GM18909 (cell line): ENCODE measurements around the gene NR4A2.
A peak's percentile ranks its signal among the peaks of the same experiment; 100 is the strongest.
"Not testable (repeated sequence)": the region's sequence is repeated elsewhere in the genome, so short reads cannot be mapped to it uniquely, and the experiment has no call there.

Experiments
- ATAC-seq: cut with Tn5 transposase; IDR thresholded peaks from one replicate; pipeline ENCODE4 v1.9.1; 2021; ENCODE audit warnings: mild to moderate bottlenecking; ENCODE audit not compliant: unreplicated experiment, poor library complexity

The NR4A2 gene

GRCh38 chr2:156322686-156323231 lies 9.8 kb downstream of the NR4A2 start:
- ATAC-seq, result peak; percentile 33

GRCh38 chr2:156322051-156322685 lies 10.4 kb downstream of the NR4A2 start:
- peak; percentile 77 for ATAC-seq

DNA sequence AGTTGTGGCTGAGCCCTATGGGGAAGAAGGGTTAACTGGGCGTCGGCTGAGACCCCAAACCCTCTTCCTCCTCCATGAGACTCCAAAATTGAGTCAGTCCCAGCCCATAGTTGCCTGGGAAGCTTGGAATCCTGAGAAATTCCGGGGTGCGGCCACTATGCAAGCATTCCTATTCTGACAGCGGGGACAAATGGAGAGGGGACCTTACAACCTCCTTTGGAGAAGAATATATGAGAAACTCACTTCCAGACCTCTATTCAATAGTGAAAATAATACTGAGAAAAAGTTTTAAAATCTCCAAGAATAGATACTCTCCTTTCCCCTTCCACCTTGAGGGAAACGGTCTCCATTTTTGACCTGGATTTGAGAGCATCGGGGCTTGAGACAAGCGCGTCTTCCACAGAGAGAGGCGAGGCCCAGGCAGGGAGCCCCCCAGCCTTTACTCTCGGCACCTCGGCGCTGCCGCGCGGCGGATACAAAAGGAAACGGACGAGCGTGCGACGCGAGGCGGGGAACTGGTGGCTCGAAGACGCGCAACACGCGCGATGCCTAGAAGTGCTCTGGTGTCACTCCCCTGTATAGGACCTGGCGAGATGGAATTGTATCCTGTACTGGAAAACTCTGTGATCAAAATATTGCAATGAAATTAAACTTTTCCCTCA lies 11.1 kb downstream of the NR4A2 start:
- no peak for ATAC-seq

DNA sequence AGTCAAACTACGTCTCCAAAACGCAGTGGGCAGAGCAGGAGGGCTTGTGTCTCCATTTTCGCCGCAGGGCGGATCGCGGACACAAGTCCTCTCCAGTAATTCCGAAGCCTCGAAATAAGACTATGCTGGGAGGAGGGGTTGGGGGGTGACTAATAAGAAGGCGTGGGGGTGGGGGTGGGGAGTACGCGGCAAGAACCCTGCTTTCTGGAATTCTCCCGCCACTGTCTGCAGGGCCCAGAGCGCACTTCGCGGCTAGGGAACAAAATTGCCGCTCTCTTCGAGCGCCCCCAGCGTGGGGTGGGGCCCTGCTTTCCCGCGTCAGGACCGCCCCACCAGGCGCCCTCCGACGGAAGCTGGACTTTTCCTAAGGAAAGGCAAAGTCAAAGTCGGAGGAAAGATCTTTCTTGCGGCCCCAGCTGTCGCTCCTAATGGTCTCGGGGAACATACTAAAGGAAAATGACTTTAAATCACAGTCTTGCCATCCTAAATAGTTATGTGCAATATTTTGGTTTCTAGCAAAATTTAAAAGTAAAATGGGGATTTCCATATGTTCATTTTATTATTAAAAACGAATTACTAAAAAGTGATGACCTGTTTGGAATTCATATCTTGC lies 11.9 kb downstream of the NR4A2 start:
- no peak for ATAC-seq

- no peak for ATAC-seq
These were observed 12.6 kb downstream of the NR4A2 start for GRCh38 chr2:156319811-156320485.

DNA sequence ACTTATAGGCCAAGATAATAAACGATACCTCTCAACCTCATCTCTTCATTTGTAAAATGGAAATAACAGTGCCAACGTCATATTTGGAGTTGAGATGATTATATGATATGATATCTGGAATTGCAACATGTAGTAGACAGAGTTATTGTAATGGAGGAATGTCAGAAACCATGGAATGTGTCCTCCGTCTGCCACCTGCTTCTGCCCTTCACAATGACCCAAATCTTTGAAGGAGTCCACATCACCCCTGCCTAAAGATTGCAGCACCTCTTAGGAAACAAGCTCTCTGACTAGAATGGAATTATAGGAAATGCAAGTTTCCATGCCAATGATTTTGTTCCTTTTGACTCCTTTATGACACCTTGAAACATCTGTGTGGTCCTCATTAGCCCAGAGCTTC lies 14.9 kb downstream of the NR4A2 start:
- no peak for ATAC-seq

DNA sequence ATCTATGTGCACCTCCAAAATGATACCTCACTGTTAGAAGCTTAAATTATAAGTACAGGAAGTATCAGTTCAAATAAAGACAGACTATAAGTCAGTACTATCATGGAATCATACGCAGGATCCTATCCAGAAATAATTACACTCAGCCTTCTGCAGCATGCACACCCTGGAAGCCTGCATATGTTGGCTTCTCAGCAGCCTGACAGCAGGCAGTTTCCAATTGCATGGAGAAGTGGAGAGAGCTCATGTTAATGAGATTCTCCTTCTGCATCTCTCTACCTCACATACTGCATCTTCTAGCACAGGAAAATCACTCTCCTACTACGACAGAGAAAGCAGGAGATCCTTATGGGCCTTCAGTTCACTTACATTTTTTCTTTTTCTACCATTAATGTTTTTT lies 20.5 kb downstream of the NR4A2 start:
- no peak for ATAC-seq

DNA sequence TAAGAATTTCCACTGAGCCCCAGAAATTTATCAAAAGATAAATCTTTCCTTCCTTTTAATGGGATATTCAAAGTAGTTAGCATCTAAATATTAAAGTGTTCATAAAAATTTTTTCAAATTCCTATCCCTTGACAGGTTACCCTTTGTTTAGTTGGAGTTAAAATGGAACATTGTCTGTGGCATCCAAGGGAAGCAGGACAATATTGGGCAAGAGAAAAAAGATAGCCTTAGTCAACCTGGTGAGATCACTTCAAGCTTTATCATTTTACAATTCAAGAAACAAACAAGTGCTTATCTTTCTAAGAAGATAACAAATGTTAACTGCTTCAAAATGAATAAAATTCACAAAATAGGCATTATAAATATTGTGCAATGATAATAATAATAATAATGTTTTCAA lies 21.7 kb downstream of the NR4A2 start:
- ATAC-seq, result no peak

DNA sequence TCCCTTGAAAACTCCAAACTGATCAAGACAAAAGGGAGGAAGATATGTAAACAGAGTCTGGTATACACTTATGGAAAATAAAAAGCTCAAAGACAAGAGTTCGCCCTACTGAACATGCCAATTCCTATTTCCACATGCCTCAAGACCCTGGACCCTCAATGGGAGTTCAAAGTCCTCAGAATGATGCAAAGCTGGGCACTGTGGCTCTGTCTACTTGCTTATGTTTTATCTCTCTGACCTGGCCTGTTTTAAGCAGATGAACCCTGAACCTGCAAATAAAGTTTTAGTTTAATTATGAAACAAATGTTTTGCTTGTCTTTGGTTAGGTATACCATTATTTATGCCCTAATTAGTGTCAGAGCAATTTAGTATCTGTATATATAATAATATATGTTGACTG lies 22.6 kb downstream of the NR4A2 start:
- ATAC-seq, result no peak

DNA sequence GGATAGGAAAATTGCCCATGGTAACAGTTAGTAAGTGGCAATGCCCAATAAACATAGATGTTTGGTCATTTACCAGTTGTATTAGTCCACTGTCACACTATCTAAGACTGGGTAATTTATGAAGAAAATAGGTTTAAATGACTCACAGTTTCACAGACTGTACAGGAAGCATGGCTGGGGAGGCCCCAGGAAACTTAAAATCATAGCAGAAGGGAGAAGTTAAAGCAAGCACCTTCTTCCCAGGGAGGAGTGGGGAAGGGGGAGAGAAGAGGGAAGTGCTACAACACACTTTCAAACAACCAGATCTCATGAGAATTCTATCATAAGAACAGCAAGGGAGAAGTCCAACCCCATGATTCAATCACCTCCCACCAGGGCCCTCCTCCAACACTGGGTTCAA lies 23.4 kb downstream of the NR4A2 start:
- ATAC-seq, result peak; percentile 60

DNA sequence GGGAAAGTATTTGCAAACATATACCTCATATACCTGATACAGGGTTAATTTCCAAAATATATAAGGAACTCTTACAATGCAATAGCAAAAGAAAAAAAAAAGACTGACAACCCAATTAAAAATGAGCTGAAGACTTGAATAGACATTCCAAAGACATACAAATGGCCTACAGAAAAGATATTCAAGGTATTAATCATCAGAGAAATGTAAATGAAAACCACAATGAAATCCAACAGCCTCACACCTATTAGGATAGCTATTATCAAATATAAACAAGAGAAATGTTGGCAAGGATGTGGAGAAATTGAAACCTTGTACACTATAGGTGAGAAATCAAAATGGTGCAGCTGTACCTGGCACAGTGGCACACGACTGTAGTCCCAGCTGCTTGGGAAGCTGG lies 25.7 kb downstream of the NR4A2 start:
- no peak for ATAC-seq

DNA sequence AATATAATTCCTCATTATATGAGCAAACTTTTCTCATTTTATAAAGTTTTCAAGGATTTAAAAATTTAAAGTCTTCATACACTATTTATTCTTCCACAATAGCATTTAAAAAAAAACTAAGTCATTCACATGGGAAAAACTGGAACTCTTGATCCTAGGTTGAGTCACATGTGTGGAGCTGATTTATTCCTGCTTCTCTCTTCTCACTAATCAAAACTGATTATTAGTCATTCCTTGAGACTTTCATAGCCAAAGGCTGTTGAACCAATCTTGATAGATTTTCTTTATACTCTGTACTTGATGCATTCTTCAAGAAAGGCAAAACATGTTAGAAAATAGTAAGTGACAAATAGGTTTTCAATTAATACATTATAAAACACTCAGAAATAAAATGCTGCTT lies 27.4 kb downstream of the NR4A2 start:
- ATAC-seq, result no peak

- ATAC-seq, result no peak
These were observed 32.2 kb downstream of the NR4A2 start for GRCh38 chr2:156300337-156300736.

DNA sequence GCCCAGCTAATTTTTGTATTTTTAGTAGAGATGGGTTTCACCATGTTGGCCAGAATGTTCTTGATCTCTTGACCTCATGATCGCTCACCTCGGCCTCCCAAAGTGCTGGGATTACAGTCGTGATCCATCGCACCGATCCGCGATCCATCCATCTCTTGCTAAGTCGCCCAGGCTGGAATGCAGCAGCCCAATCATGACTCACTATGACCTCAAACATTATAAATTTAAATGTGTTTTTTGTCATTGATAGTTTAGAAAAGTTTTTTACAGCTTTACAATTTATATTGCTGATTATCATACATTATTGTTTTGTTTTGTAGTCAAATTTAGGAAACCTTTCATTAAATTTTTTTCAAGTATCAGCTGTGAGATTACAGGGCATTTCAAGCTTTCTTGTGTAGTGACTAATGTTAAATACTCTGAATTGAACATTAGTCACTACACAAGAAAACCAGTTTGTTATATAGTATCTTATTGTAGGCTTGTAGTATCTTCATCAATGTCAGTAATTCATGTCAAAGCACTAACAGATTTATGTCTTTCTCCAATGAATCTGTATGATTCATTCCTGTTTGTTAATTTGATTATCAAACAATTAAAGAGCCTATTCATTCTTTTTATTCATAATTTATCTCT lies 37.5 kb downstream of the NR4A2 start:
- ATAC-seq, result no peak

GRCh38 chr2:156293382-156293781 lies 39.1 kb downstream of the NR4A2 start:
- ATAC-seq, result not testable (repeated sequence)

GRCh38 chr2:156279446-156280150 lies 52.9 kb downstream of the NR4A2 start:
- ATAC-seq, result no peak
